Measurements from ENCODE around the gene BBS5. TPM values are rescaled to one million over a fixed set of nuclear protein-coding genes. Genes with fewer than 3 reads are reported as not detected.

Gene BBS5
- total and polyA plus RNA-seq, 2 experiments from 2014 or later = 0.10 to 0.36 TPM

DNA sequence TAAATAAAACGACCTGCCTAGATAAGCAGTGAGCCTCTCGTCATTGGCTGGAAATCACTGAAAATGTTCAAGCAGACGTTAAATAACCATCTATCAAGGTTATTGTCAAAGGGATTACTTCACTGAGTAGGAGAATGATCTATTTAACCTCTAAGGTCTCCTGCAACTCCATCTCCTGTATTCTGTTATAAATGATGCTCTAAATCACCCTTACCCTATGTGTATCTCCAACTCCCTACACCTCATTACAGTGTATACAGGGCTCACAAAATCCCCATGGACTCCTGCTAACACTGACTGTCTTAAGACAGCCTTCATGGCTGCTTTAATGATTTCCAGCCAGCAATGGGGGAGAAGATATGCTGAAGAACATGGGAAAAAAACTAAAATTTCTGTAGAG, 31.0 kb upstream of the BBS5 start:
- peaks cover 13% of the 10 kb centered on the region for H3K9me3 Mint-ChIP-seq
- peaks cover 8% of the 10 kb centered on the region; the same call in 2 of the 3 replicates for H3K36me3 Mint-ChIP-seq (ENCODE audit: low read depth)
- no peaks in the 10 kb centered on the region for H4K20me1 ChIP-seq (replicated peaks; ENCODE audit: insufficient read depth)
- H3K27ac Mint-ChIP-seq = no peak overlapping the region
- no peak overlapping the region for H2AFZ ChIP-seq
- H3F3A ChIP-seq (replicated peaks; ENCODE audit: low read depth) = no peaks in the 10 kb centered on the region
- no peaks in the 10 kb centered on the region for H3K27me3 Mint-ChIP-seq (ENCODE audit: insufficient read depth, low read depth, poor library complexity)
- no peaks in the 10 kb centered on the region for H3K9me2 ChIP-seq (ENCODE audit: insufficient read depth)
- no peaks in the 10 kb centered on the region for H3K27me3 ChIP-seq (ENCODE audit: insufficient read depth)
- DNase-seq (ENCODE audit: low spot score) = no peak
- ATAC-seq = no peak
- H3K36me3 ChIP-seq (ENCODE audit: insufficient read depth) = no peaks in the 10 kb centered on the region
- no peaks in the 10 kb centered on the region for H3K4me1 Mint-ChIP-seq
- H3K4me1 ChIP-seq (ENCODE audit: insufficient read depth) = no peaks in the 10 kb centered on the region
- TF ChIP-seq, protein P1, sequence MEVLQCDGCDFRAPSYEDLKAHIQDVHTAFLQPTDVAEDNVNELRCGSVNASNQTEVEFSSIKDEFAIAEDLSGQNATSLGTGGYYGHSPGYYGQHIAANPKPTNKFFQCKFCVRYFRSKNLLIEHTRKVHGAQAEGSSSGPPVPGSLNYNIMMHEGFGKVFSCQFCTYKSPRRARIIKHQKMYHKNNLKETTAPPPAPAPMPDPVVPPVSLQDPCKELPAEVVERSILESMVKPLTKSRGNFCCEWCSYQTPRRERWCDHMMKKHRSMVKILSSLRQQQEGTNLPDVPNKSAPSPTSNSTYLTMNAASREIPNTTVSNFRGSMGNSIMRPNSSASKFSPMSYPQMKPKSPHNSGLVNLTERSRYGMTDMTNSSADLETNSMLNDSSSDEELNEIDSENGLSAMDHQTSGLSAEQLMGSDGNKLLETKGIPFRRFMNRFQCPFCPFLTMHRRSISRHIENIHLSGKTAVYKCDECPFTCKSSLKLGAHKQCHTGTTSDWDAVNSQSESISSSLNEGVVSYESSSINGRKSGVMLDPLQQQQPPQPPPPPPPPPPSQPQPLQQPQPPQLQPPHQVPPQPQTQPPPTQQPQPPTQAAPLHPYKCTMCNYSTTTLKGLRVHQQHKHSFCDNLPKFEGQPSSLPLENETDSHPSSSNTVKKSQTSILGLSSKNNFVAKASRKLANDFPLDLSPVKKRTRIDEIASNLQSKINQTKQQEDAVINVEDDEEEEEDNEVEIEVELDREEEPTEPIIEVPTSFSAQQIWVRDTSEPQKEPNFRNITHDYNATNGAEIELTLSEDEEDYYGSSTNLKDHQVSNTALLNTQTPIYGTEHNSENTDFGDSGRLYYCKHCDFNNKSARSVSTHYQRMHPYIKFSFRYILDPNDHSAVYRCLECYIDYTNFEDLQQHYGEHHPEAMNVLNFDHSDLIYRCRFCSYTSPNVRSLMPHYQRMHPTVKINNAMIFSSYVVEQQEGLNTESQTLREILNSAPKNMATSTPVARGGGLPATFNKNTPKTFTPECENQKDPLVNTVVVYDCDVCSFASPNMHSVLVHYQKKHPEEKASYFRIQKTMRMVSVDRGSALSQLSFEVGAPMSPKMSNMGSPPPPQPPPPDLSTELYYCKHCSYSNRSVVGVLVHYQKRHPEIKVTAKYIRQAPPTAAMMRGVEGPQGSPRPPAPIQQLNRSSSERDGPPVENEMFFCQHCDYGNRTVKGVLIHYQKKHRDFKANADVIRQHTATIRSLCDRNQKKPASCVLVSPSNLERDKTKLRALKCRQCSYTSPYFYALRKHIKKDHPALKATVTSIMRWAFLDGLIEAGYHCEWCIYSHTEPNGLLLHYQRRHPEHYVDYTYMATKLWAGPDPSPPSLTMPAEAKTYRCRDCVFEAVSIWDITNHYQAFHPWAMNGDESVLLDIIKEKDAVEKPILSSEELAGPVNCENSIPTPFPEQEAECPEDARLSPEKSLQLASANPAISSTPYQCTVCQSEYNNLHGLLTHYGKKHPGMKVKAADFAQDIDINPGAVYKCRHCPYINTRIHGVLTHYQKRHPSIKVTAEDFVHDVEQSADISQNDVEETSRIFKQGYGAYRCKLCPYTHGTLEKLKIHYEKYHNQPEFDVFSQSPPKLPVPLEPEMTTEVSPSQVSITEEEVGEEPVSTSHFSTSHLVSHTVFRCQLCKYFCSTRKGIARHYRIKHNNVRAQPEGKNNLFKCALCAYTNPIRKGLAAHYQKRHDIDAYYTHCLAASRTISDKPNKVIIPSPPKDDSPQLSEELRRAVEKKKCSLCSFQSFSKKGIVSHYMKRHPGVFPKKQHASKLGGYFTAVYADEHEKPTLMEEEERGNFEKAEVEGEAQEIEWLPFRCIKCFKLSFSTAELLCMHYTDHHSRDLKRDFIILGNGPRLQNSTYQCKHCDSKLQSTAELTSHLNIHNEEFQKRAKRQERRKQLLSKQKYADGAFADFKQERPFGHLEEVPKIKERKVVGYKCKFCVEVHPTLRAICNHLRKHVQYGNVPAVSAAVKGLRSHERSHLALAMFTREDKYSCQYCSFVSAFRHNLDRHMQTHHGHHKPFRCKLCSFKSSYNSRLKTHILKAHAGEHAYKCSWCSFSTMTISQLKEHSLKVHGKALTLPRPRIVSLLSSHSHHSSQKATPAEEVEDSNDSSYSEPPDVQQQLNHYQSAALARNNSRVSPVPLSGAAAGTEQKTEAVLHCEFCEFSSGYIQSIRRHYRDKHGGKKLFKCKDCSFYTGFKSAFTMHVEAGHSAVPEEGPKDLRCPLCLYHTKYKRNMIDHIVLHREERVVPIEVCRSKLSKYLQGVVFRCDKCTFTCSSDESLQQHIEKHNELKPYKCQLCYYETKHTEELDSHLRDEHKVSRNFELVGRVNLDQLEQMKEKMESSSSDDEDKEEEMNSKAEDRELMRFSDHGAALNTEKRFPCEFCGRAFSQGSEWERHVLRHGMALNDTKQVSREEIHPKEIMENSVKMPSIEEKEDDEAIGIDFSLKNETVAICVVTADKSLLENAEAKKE (CRISPR knock-in tag; IDR thresholded peaks at IDR 0.05) = no peak
- no peak overlapping the region for H3K4me2 ChIP-seq
- no peak overlapping the region for H3K27ac ChIP-seq (ENCODE audit: low read depth)
- H3K4me3 Mint-ChIP-seq = no peak overlapping the region
- no peak overlapping the region for H3K4me3 ChIP-seq
- H3K79me2 ChIP-seq (replicated peaks; ENCODE audit: insufficient read depth) = no peaks in the 10 kb centered on the region

DNA sequence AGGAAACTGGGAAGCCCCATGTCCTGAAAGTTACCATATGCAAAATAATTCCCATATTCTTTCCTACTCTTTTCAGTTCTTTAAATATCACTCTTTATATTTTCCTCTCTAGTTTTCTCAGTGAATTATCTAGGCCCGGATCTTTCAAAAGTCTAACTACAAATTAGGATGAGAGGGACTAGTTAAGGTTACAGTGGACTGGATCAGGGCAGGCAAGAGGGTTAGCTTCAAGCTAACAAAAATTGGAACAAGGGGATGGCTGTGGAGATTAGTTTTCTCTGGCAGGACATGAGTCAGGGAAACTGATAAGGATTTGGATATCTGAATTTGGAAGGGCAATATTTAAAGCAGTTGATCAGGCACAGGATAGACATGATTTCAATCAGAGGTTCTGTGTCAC, 30.4 kb upstream of the BBS5 start:
- Histone ChIP-seq H3K9me2 (ENCODE audit: insufficient read depth) (no peaks in the 10 kb centered on the region), H3K4me1 (ENCODE audit: insufficient read depth) (no peaks in the 10 kb centered on the region), H3K4me3 (no peak overlapping the region), H3K27me3 (ENCODE audit: insufficient read depth) (no peaks in the 10 kb centered on the region), H4K20me1 (replicated peaks; ENCODE audit: insufficient read depth) (no peaks in the 10 kb centered on the region), H3K79me2 (replicated peaks; ENCODE audit: insufficient read depth) (no peaks in the 10 kb centered on the region), H3K4me2 (no peak overlapping the region), H2AFZ (no peak overlapping the region), H3K27ac (ENCODE audit: low read depth) (no peak overlapping the region), H3K36me3 (ENCODE audit: insufficient read depth) (no peaks in the 10 kb centered on the region), H3F3A (replicated peaks; ENCODE audit: low read depth) (no peaks in the 10 kb centered on the region)
- H3K4me3 Mint-ChIP-seq = no peak overlapping the region
- H3K9me3 Mint-ChIP-seq = peaks cover 18% of the 10 kb centered on the region
- TF ChIP-seq, protein P2, sequence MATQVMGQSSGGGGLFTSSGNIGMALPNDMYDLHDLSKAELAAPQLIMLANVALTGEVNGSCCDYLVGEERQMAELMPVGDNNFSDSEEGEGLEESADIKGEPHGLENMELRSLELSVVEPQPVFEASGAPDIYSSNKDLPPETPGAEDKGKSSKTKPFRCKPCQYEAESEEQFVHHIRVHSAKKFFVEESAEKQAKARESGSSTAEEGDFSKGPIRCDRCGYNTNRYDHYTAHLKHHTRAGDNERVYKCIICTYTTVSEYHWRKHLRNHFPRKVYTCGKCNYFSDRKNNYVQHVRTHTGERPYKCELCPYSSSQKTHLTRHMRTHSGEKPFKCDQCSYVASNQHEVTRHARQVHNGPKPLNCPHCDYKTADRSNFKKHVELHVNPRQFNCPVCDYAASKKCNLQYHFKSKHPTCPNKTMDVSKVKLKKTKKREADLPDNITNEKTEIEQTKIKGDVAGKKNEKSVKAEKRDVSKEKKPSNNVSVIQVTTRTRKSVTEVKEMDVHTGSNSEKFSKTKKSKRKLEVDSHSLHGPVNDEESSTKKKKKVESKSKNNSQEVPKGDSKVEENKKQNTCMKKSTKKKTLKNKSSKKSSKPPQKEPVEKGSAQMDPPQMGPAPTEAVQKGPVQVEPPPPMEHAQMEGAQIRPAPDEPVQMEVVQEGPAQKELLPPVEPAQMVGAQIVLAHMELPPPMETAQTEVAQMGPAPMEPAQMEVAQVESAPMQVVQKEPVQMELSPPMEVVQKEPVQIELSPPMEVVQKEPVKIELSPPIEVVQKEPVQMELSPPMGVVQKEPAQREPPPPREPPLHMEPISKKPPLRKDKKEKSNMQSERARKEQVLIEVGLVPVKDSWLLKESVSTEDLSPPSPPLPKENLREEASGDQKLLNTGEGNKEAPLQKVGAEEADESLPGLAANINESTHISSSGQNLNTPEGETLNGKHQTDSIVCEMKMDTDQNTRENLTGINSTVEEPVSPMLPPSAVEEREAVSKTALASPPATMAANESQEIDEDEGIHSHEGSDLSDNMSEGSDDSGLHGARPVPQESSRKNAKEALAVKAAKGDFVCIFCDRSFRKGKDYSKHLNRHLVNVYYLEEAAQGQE (IDR thresholded peaks at IDR 0.05; ENCODE audit: unreplicated experiment) = no peak
- TF ChIP-seq JUNB (IDR thresholded peaks at IDR 0.05; ENCODE audit: unreplicated experiment) (no peak), ZNF114 (CRISPR knock-in tag; IDR thresholded peaks at IDR 0.05) (no peak), EZH2 (IDR thresholded peaks at IDR 0.05; ENCODE audit: low read depth, unreplicated experiment) (no peak), STAT1 (IDR thresholded peaks at IDR 0.05; ENCODE audit: unreplicated experiment) (no peak), POLR2AphosphoS5 (IDR thresholded peaks at IDR 0.05; ENCODE audit: low read depth) (no peak), NANOG (IDR thresholded peaks at IDR 0.05; ENCODE audit: borderline replicate concordance) (no peak)
- TF ChIP-seq, protein P3, sequence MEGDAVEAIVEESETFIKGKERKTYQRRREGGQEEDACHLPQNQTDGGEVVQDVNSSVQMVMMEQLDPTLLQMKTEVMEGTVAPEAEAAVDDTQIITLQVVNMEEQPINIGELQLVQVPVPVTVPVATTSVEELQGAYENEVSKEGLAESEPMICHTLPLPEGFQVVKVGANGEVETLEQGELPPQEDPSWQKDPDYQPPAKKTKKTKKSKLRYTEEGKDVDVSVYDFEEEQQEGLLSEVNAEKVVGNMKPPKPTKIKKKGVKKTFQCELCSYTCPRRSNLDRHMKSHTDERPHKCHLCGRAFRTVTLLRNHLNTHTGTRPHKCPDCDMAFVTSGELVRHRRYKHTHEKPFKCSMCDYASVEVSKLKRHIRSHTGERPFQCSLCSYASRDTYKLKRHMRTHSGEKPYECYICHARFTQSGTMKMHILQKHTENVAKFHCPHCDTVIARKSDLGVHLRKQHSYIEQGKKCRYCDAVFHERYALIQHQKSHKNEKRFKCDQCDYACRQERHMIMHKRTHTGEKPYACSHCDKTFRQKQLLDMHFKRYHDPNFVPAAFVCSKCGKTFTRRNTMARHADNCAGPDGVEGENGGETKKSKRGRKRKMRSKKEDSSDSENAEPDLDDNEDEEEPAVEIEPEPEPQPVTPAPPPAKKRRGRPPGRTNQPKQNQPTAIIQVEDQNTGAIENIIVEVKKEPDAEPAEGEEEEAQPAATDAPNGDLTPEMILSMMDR (conservative IDR thresholded peaks at IDR 0.05; ENCODE audit: low read depth in 2 of 2) = no peak
- no peaks in the 10 kb centered on the region for H3K4me1 Mint-ChIP-seq
- ATAC-seq (no peak), DNase-seq (ENCODE audit: low spot score) (no peak)
- H3K27ac Mint-ChIP-seq = no peak overlapping the region
- peaks cover 13% of the 10 kb centered on the region for H3K36me3 Mint-ChIP-seq (ENCODE audit: low read depth)
- H3K27me3 Mint-ChIP-seq (ENCODE audit: insufficient read depth, low read depth, poor library complexity) = no peaks in the 10 kb centered on the region

Measured in GM23338 (cell line).